Endometrial microvascular endothelial cells (primary cell): Measurements from ENCODE around the gene CINP. TPM values are rescaled to one million over a fixed set of nuclear protein-coding genes. Genes with fewer than 3 reads are reported as not detected.

Experiments
- in situ Hi-C: cut with HindIII; loops from 2 replicates; pipeline ENCODE4 v1.10.0; 2017; ENCODE audit warnings: low sequenced_read_pairs, low pct_unique_long_range_greater_than_20kb; ENCODE audit errors: inconsistent ontology term
- total RNA-seq: library from RNA; depleted of rRNA; stranded (reverse); fragments of >200 nt; gene quantifications from one replicate; pipeline ENCODE4 v1.2.3, GENCODE V29; 2015; ENCODE audit errors: inconsistent ontology term

Gene CINP
- 48.0 TPM for total RNA-seq

DNA sequence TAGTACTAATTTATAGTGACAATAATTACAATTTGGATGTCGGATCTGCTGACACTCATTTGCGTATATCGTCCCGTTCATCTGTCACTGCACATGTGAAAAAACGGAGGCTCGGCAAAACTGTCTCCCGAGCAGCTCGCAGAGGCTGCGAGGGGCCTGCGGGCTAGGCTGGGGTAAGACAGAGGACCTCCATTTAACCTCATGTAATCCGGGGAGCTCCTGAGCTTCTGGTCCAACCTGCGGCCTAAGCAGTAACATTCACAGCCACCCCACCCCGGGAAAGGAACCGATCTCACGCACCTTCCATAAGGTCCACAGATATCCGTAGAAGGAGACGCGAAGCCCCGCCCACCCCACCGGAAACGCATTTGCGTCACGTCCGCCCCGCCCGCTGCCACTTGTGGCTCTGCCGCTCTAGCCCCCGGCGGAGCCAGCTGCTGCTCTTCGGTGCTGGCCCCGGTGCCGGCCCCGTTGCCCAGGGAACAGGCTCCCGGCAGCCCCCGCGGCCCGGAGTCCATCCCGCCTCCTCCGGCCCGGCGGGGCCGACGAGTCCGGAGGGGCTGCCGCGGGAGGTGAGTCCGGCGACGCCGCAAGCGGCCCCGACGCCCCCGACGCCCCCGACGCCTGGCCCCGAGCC, at the start of gene CINP, which contains the start of gene TECPR2:
Gene CINP (minus strand): TSS at position 346 of the 637 bp plus-strand sequence. CDS start 39 bp downstream, at position 307.
Gene TECPR2 (plus strand): TSS at position 397 of the 637 bp plus-strand sequence. CDS start 13,781 bp downstream, outside the sequence.
- in situ Hi-C loops, result no loop called here

DNA sequence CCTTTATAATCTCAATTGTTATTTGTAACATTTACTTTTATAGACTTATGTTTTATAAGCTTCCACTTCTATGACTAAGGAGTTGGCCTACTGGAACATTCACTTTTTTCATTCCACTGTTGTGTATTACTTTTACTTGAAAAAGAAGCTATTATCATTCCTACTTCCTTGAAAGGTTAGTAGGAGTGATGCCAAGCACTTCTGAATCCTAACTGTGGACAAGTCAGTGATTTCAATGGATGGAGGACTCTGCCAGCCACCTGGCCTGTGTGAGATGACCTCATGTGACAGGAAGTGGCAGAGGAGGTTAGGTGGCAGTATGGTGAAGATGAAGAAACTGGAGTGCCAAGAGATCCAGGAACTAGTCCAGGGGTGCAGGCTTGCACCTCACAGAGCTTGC, 46.0 kb upstream of the CINP start:
- in situ Hi-C loops, result no loop called here

DNA sequence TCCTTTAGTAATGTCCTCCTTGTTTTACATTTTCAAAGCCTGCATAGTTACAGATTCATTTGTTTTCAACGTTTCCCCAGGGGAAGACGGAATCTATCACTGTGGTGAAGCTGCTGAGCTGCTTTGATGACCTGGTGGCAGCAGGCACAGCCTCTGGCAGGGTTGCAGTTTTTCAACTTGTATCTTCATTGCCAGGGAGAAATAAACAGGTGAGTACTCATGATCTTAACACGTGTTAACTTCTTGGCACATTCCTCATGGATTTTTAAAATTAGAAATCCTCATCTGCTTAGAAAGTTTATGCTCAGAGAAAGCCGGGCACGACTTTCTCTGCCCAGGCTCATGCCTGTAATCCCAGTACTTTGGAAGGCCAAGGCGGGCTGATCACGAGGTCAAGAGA, 44.6 kb upstream of the CINP start:
- in situ Hi-C loops, result no loop called here

DNA sequence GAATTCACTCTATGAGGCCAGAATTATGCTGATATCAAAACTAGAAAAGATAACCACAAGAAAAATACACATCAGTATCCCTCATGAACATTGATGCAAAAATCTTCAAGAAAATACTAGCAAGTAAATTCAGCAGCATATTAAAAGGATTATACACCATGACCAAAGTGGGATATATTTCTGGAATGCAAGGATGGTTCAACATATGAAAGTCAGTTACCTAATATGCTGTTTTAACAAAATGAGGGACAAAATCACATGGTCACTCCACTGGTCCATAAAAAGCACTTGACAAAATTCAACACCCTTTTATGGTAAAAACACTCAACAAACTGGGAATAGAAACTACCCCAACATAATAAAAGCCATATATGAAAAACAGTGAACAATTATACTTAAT, 40.3 kb upstream of the CINP start:
- in situ Hi-C loops, result no loop called here

DNA sequence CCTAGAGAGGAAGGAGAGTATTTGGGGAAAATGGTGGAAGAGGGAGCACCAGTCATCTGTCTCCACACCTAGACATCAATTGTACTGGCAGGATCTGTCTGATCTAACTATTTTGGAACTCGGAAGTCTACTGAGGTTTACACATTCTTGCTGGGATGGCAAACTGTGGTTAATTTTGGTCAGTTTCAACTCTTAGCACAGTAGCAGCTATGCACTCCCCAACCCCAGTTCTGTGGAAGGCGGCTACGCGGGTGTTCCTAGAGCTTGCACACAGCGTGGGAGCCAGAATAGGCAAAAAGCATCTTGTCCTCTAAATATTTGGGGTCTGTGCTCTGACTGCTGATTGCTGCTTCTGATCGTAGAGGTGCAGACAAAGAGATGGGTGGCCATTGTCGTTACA, 33.8 kb upstream of the CINP start:
- in situ Hi-C loops, result no loop called here

DNA sequence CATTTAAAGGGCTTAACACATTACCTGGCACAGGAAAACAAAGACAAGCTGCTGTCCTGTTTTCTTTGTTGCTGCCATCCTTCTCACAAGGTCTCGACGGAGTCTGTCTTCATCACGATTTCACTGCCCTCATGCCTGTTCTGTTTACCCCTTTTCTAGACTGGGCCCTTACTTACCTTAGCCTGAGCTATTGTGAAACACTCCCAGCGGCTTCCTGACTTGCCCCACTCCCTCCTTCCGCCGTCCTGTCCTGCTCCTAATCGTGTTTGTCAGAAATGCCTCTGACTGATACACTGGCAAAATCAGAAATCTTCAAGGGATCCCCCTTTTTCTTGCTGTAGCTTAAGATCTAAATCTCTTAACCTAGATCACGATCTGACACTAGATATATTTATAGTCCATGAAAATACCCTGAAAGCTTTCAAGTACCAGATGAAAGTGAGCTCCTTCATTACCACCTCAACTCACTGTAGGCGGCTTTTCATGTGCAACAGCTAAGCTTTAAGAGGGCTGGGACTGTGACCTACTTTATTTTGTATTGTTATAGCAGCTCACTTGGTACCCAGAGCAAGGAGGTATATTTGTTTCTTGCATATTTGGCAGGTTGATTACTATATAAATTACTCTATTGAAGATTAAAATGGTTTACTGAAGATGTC, 32.2 kb upstream of the CINP start:
- in situ Hi-C loops, result no loop called here

DNA sequence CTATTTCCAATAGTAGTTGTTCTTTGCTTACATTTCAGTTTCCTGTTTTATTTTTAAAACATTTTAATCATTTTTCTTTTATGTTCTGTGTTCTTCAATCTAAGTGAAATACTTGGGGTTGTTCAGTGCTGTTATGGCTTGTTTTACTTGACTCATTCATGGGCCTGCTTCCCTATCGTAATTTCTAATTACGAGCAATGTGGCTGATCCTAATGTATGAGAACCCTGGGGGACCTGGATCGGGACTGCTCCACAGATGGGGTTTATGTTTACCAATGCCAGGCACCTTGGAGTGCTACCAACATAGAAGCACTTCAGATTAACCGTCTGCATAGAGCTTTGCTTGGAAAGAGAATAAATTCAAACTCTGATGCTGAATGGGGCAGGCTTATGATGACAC, 29.8 kb upstream of the CINP start:
- in situ Hi-C loops, result no loop called here

DNA sequence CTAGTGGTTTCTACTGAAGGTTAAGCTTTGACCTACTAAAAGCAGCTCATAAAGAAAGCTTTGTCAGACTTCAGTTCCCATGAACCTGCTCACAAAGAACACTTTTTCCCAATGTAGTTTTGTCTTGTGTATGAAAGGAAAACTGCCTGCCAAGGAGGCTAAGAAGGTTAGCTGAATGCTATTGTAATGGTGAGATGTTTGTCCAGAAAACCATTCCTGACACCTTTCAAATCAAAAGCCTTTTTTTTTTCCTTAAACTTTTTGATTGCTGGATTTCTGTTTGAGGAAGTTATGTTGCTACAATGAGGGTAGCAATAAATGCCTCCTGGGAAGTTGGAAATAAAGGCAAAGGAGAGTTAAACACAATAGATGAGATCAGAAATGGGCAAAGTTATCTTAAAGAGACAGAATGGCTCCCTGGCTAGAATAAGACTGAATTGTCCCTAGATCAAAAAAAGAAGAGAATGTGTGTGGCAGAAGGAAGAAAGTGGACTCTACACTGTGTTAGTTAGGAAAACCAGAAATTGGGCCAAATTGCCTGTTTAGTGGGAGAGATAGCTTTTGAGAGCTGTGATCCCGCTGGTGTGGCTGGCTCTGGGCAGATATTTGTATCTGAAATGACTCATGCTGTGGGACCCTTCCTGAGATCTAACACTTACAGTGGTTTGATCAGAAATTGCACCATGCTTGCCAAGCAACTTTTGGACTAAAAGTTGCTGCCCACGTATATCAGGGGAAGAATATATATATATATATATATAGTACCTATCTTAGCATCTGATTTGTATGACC, 27.6 kb upstream of the CINP start:
- in situ Hi-C loops, result no loop called here

DNA sequence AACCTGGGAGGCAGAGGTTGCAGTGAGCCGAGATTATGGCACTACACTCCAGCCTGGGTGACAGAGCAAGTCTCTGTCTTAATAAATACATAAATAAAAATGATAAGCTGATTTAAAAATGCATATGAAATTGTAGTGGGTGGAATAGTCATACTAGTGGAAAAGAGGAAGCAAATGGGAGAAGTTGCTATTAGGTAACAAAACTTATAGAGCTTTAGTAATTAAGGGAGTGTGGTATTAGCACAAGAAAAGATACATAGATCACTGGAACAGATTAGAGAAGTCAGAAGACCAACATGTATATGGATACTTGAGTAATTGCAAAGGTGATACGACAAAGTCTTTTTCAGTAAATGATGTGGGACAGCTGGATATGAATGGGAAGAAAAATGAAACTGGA, 26.6 kb upstream of the CINP start:
- in situ Hi-C loops, result no loop called here

DNA sequence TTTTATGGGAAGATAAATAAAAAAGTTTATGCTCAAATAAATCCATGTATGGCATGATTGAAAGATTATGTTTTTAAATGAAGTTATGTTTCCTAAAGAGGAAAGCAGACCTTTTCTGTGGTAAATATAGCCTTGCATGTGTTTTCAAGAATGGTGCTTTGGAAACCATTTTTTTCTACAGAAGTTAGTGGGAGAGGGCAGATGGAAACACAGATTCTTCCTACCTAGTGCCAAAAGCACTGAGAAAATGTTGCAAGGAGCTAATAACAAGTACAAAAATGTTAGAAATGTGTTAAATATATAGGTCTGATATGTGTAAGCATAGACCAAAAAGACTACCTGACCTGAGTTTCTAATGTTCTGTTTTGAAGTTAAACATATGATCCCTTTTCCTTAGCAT, 24.4 kb upstream of the CINP start:
- in situ Hi-C loops, result no loop called here

DNA sequence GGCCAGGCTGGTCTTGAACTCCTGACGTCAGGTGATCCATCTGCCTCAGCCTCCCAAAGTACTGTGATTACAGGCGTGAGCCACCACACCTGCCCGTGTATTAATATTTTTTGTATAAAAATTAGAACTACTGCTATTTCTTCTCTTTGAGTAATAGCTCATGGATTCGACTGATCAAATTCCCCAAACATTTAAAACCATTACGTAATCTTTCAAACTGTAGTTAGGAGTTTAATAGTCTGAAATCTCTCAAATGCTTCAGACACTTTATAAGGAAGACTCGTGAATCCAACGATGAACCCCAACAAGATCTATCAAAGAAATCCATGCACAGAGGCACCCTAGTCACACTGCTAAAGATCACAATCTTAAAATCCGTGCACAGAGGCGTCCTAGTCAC, 16.1 kb upstream of the CINP start:
- in situ Hi-C loops, result no loop called here

DNA sequence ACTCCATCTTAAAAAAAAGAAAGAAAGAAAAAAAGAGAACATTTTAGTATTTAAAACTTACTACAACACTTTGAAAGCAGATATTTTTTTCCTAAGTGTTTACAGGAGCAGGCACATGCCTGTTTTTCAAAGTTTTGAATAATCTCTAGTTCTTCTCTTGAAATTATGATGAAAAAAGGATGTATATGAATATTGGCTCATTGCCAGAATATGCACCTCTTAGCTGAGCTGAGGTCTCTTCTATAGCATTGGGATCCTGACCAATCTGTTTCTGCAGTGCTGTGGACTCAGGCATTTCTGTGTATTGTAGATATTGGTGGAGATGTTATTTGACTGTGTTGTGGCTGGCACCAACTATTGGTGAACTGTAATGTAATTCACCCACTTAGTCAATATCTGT, 15.0 kb upstream of the CINP start:
- in situ Hi-C loops, result no loop called here

DNA sequence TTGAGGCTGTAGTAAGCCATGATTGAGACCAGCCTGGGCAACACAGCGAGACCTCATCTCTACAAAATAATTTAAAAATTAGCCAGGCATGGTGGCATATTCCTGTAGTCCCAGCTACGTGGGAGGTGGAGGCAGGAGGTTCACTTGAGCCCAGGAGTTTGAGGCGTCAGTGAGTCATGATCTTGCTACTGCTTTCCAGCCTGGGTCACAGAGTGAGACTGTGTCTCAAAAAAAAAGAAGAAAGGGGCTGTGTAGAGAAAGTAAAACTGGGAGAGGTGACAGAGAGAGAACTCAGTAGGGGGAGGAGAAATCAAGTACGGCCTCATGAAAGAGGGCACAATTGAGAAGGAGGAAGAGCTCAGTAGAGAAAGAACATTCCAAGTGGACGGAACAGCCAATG, 12.4 kb upstream of the CINP start:
- in situ Hi-C loops, result no loop called here

DNA sequence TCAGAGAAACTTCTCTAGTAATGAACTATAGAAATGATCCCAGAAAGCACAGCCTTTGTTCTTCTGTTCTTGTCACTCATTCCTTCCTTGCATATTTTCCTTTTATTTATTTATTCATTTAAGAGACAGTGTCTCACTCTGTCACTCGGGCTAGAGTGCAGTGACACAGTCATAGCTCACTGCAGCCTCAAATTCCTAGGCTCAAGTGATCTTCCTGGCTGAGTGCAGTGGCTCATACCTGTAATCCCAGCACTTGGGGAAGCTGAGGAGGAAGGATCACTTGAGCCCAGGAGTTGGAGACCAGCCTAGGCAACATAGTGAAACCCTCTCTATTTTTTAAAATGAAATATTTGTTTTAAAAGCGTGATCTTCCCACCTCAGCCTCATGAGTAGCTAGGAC, 11.6 kb upstream of the CINP start:
- in situ Hi-C loops, result no loop called here

DNA sequence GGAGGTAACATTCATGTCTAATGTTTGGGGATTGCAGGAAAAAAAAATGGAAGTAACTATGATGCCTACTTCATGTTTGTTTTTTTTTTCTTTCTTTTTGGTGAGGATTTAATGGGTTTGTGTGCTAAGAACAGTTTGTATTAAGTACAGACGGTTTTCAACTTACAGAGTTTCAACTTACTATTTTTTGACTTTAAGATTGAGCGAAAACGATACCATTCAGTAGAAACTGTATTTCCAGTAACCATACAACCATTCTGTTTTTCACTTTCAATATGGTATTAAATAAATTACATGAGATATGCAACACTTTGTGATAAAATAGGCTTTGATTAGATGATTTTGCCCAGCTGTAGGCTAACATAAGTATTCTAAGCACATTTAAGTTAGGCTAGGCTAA, 10.4 kb upstream of the CINP start:
- in situ Hi-C loops, result no loop called here

DNA sequence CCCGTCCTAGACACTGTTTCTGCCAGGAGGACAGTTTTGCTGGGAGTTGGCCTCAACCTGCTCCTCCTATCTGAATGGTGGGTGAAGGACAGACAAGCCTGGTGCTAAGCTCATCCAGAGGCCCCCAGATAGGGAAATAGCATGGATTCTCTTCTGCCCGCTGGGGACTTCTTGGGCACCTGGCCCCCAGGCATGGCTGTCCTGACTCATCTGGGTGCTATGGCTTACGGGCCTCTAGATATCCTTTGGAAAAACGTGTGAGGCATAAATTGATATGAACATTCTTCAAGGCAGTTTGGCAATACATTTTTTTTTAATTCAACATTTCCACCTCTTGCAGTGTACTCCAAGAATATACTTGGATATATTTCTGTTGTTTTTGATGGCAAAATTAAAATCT, 8.7 kb upstream of the CINP start:
- in situ Hi-C loops, result no loop called here

DNA sequence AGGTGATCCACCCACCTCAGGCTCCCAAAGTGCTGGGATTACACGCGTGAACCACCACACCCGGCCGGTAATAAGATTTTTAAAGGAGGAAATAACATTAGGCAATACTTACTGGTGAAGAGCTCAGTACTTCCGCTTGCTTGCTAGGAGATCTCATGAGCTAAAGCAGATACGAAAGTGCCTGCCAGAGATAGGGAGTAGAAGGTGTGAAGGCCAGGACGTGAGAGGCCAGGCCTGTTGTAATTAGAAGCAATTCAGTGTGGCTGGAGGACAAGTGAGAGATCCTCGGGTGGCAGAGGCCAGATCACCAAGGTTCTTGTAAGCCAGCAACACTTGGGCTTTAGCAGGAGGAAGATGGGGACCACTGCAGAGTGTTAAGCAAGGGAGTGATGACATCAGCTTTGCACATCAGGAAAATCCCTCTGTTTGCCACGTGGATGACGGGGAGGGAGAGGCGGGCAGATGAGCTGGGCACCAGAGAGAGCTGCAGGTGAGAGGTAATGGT, 7.7 kb upstream of the CINP start:
- in situ Hi-C loops, result no loop called here

DNA sequence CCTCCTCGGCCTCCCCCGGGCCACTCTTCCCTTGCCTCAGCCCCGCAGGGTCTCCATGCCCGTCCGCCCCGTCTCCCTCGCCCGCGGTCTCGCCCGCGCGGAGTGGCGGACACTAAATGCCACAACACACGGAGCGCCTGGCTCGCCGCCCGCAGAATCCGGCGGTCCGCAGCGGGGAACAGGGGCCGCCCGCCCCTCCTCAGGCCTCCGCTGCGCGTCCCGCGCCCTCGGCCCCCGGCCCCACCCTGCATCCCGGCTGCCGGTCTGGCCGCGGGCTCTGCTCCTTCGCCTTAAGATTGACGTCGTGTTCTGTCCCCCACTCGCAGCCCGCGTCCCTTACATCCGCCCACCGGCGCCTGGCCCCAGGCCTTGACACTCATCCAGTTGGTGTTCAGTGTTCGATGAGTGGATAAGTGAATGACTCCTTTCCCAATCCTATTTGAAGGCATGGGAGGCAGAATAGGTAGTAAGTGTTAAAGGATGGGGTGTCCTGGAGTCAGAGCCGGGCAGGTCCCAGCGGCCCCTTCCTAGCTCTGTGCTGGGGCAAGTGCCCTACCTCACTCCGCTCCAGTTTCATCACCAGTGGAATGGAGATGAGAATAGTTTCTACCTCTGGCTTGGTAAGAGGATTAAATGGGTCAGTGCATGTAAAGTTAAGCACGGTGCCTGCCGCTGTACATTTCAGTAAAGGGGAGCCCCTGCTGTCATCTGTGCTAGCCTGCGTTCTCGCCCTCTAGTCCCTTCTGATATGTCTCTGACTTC, 673 bp upstream of the CINP start:
- in situ Hi-C loops, result no loop called here

DNA sequence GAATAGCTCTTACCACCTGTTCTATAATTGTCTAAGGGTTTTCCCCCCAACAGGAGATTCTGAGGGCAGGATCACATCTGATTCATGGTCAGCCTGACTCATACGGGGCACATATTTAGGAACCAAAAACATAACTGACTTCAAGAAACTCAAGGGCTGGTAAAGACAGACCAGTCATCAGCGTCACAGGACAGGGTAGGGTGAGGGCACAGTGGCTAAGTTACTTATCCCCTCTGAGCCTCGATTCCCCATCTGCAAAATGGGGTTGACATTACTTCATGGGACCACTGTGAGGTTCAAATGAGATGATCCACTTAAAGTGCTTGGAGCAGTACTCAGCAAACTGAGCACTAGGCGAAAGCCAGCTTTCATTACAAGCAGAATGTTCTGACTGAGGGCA, 606 bp downstream of the CINP start:
- in situ Hi-C loops, result no loop called here
